Aorta (tissue), 5 donors: ENCODE measurements around the gene GPR171. TPM values are rescaled to one million over a fixed set of nuclear protein-coding genes. Genes with fewer than 3 reads are reported as not detected.
A peak's percentile ranks its signal among the peaks of the same experiment; 100 is the strongest.

ENCODE experiments used
- ATAC-seq: fragments of 200-7000 bp; cut with Tn5 transposase; one replicate; pipeline ENCODE4 v1.9.1; 2022; ENCODE audit warnings: moderate library complexity; ENCODE audit not compliant: low FRiP score
- DNase-seq, 2 donors: peaks; one replicate each; pipeline ENCODE4 v3.0.0-alpha.2; 2020
- H3K27ac ChIP-seq, 2 donors: one replicate each; pipeline ENCODE4 v1.5.1; 2013; ENCODE audit warnings: low read length in 2 of 2, mild to moderate bottlenecking in 2 of 2, moderate library complexity in 2 of 2, control low read depth in 1 of 2, inconsistent platforms in 1 of 2, low read depth in 1 of 2
- H3K27me3 ChIP-seq, 2 donors: one replicate each; pipeline ENCODE4 v1.6.1; 2013; ENCODE audit warnings: control low read depth in 1 of 2, low read length in 1 of 2, mild to moderate bottlenecking in 1 of 2, moderate library complexity in 1 of 2; ENCODE audit not compliant: insufficient read depth in 2 of 2, control insufficient read depth in 1 of 2
- H3K36me3 ChIP-seq, 2 donors: one replicate each; pipeline ENCODE4 v1.6.1; 2013; ENCODE audit warnings: control low read depth in 1 of 2, low read length in 1 of 2, mild to moderate bottlenecking in 1 of 2; ENCODE audit not compliant: insufficient read depth in 2 of 2, control insufficient read depth in 1 of 2
- H3K4me1 ChIP-seq, 2 donors: one replicate each; pipeline ENCODE4 v1.6.1; 2013; ENCODE audit warnings: low read length in 2 of 2, control low read depth in 1 of 2, mild to moderate bottlenecking in 1 of 2, moderate library complexity in 1 of 2; ENCODE audit not compliant: insufficient read depth in 2 of 2, control insufficient read depth in 1 of 2
- H3K4me3 ChIP-seq, 2 donors: one replicate each; pipeline ENCODE4 v1.5.1; 2013; ENCODE audit warnings: low read length in 2 of 2, control low read depth in 1 of 2, mild to moderate bottlenecking in 1 of 2
- H3K9me3 ChIP-seq: one replicate; pipeline ENCODE4 v1.6.1; 2013; ENCODE audit warnings: mild to moderate bottlenecking, low read length; ENCODE audit not compliant: control insufficient read depth
- WGBS, 2 donors: extraction: QIAGEN DNeasy Blood & Tissue Kit; methylation state at CpG; one replicate each; pipeline ENCODE4 v1.1.7; 2013; 5-methylcytosine and 5-hydroxymethylcytosine counted together
- intact Hi-C, 2 donors: fragments of 100-400 bp; cut with DNase I; formaldehyde crosslinking; loops; one replicate each; pipeline versions ENCODE4 v1.14.2 to v1.15.0; 2022
- polyA plus RNA-seq, 2 donors: library from polyadenylated mRNA; stranded (reverse); fragments of 200-250 nt; gene quantifications; one replicate each; pipeline ENCODE4 v1.2.3, GENCODE V29; 2013
- total RNA-seq, 2 donors: library from RNA; stranded (reverse); fragmentation: NEBNext Ultra II Directional; extraction: Animal tissue kit (Norgen Biotek cat#: 25700); gene quantifications; one replicate each; pipeline ENCODE4 v1.2.1, GENCODE V29; 2021
- donor health status: healthy with polysubstance abuse.
- donor health status: Bipolar disorder and iron deficiency.
- donor health status: DM: no; HTN: no; CAD: no.
- donor health status: DM: no; HTN: no; CAD: no.
- donor health status: DM: yes; HTN: yes; CAD: no.

Gene GPR171
- total and polyA plus RNA-seq, 4 donors: 0.96 to 1.2 (median 1.0) TPM; not detected in 1

GRCh38 chr3:151228666-151229040 lies 25.6 kb upstream of the GPR171 start:
- Histone ChIP-seq H3K27ac (no peak overlapping the region), H3K4me3 (no peak overlapping the region), H3K4me1 (no peaks in the 10 kb centered on the region), H3K36me3 (no peaks in the 10 kb centered on the region), H3K27me3 (no peaks in the 10 kb centered on the region), H3K9me3 (no peaks in the 10 kb centered on the region)
- ATAC-seq (peak; percentile 31), DNase-seq (no peak)
- intact Hi-C loops: loop anchor here (5.0 kb wide), 2 partner anchors 61 to 99 kb away; partner anchors contain the start of gene P2RY13 (in 1 of the 2)
- 0 to 15% methylated on average over 1 of the region's 1 CpG for WGBS, 2 donors

- peak; percentile 81 to 87 for DNase-seq
- ATAC-seq: peak; percentile 92
- H3K27me3 ChIP-seq: no peaks in the 10 kb centered on the region
- no peaks in the 10 kb centered on the region for H3K36me3 ChIP-seq
- H3K9me3 ChIP-seq: no peaks in the 10 kb centered on the region
- intact Hi-C loops: loop anchor here (2.0 to 5.0 kb wide), 3 partner anchors 55 to 99 kb away; partner anchors contain the start of gene P2RY13 (in 1 of the 2)
- H3K4me3 ChIP-seq: no peak overlapping the region
- H3K4me1 ChIP-seq: no peaks in the 10 kb centered on the region
- 28 to 30% methylated on average over 9 of the region's 9 CpGs for WGBS, 2 donors
- H3K27ac ChIP-seq: no peak overlapping the region
Observed at GRCh38 chr3:151227807-151228665, 25.0 kb upstream of the GPR171 start.

- intact Hi-C loops: loop anchor here (2.0 to 5.0 kb wide), 3 partner anchors 55 to 100 kb away; partner anchors contain the start of gene P2RY13 (in 1 of the 2)
- peak; percentile 6 for ATAC-seq
- Histone ChIP-seq H3K27ac (no peak overlapping the region), H3K4me1 (no peaks in the 10 kb centered on the region), H3K27me3 (no peaks in the 10 kb centered on the region), H3K36me3 (no peaks in the 10 kb centered on the region), H3K9me3 (no peaks in the 10 kb centered on the region), H3K4me3 (no peak overlapping the region)
- WGBS, 2 donors: 80% methylated on average over 6 of the region's 6 CpGs
- DNase-seq: no peak
Observed at GRCh38 chr3:151227266-151227806, 24.3 kb upstream of the GPR171 start.

- no peak overlapping the region for H3K4me3 ChIP-seq
- intact Hi-C loops: loop anchor here (2.0 to 5.0 kb wide), 3 partner anchors 56 to 100 kb away; partner anchors contain the start of gene P2RY13 (in 1 of the 2)
- WGBS, 2 donors: 88 to 90% methylated on average over 5 of the region's 5 CpGs
- H3K9me3 ChIP-seq: no peaks in the 10 kb centered on the region
- no peak overlapping the region for H3K27ac ChIP-seq
- ATAC-seq (no peak), DNase-seq (no peak)
- no peaks in the 10 kb centered on the region for H3K27me3 ChIP-seq
- H3K36me3 ChIP-seq: no peaks in the 10 kb centered on the region
- no peaks in the 10 kb centered on the region for H3K4me1 ChIP-seq
Observed at GRCh38 chr3:151226825-151227224, 23.8 kb upstream of the GPR171 start.

- no peak overlapping the region for H3K4me3 ChIP-seq
- no peaks in the 10 kb centered on the region for H3K36me3 ChIP-seq
- no peak overlapping the region for H3K27ac ChIP-seq
- no peak for DNase-seq
- 59 to 61% methylated on average over 4 of the region's 4 CpGs for WGBS, 2 donors
- no peaks in the 10 kb centered on the region for H3K9me3 ChIP-seq
- H3K27me3 ChIP-seq: no peaks in the 10 kb centered on the region
- intact Hi-C loops: loop anchor here (2.0 to 5.0 kb wide), 3 partner anchors 57 to 101 kb away; partner anchors contain the start of gene P2RY13 (in 1 of the 2)
- no peaks in the 10 kb centered on the region for H3K4me1 ChIP-seq
- no peak for ATAC-seq
Observed at GRCh38 chr3:151226088-151226563, 23.1 kb upstream of the GPR171 start.

GRCh38 chr3:151225040-151225975 lies 22.3 kb upstream of the GPR171 start:
- WGBS, 2 donors: 79 to 90% methylated on average over 9 of the region's 9 CpGs
- no peak for ATAC-seq
- Histone ChIP-seq H3K4me1 (no peaks in the 10 kb centered on the region), H3K27me3 (no peaks in the 10 kb centered on the region), H3K36me3 (no peaks in the 10 kb centered on the region), H3K4me3 (no peak overlapping the region), H3K27ac (no peak overlapping the region), H3K9me3 (no peaks in the 10 kb centered on the region)
- DNase-seq: no peak
- intact Hi-C loops: loop anchor here (5.0 kb wide), 2 partner anchors 58 to 102 kb away; partner anchors contain the start of gene P2RY13 (in 1 of the 2)

GRCh38 chr3:151224268-151224866 lies 21.4 kb upstream of the GPR171 start:
- H3K27ac ChIP-seq: no peak overlapping the region
- H3K27me3 ChIP-seq: no peaks in the 10 kb centered on the region
- ATAC-seq (no peak), DNase-seq (no peak)
- H3K36me3 ChIP-seq: no peaks in the 10 kb centered on the region
- H3K4me3 ChIP-seq: no peak overlapping the region
- intact Hi-C loops: no loop called here
- H3K9me3 ChIP-seq: no peaks in the 10 kb centered on the region
- 95 to 99% methylated on average over 4 of the region's 4 CpGs for WGBS, 2 donors
- H3K4me1 ChIP-seq: no peaks in the 10 kb centered on the region

- 12 to 40% methylated on average over 1 of the region's 1 CpG for WGBS, 2 donors
- Histone ChIP-seq H3K9me3 (no peaks in the 10 kb centered on the region), H3K27me3 (no peaks in the 10 kb centered on the region), H3K4me3 (no peak overlapping the region), H3K36me3 (no peaks in the 10 kb centered on the region), H3K27ac (no peak overlapping the region), H3K4me1 (peaks cover 0 to 3% of the 10 kb centered on the region in 2 donors)
- no peak for ATAC-seq
- no peak for DNase-seq
- intact Hi-C loops: no loop called here
Observed at GRCh38 chr3:151219056-151219455, 16.0 kb upstream of the GPR171 start.
